ENCODE measurements around the gene ADSS1.

Gene ADSS1

DNA sequence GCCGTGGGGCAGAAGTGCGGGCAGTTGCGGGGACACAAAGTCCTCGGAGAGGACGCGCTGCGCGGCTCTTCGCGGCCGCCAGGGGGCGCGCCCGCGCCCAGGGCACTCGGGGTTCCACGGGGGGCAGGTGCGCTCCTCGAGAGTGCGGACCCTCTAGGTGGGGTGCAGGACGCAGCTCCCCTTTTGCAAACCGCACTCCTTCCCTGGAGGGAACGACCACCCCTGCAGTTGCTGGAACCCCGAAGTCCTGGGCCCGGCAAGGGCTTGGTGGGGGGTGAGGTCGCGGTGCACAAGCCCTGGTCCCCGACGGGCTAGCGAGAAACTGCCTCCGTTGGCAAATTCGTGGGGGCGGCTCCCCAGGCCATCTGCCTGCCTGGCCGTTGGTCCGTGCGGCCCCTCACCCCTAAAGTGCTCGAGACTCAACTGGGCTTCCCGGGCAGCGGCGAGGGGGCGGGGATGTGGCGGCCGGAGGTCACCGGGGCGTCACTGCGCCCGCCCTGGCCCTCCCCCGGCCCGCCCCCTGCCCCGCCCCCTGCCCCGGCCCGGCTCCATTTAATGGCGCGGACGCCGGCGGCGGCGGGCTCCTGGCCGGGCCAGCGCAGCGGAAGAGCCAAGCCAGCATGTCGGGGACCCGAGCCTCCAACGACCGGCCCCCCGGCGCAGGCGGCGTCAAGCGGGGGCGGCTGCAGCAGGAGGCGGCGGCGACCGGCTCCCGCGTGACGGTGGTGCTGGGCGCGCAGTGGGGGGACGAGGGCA lies at the start of gene ADSS1:
Gene ADSS1, plus strand, starts transcription at position 579 of the 756 bp plus-strand sequence. Its CDS starts 42 bp downstream, at position 621.
- peak; percentile 15 to 27 for DNase-seq (ENCODE audit: low read depth in 2 of 2)

DNA sequence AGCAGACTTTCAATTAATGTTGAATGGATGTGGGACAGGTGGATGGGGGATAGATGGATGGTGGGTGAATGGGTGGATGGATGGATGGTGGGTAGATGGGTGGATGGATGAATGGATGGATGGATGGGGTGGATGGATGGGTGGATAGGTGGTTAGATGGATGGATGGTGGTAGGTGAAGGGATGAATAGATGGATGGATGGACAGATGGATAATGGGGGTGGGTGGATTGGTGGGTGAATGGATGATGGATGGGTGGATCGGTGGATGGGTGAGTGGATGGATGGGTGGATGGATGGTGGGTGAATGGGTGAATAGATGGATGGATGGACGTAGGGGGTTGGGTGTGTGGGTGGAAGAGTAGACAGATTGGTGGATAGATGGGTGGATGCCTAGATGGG lies 48.6 kb upstream of the ADSS1 start:
- no peak for DNase-seq (ENCODE audit: low read depth in 2 of 2)

- no peak for DNase-seq (ENCODE audit: low read depth in 2 of 2)
These were observed 47.8 kb upstream of the ADSS1 start for GRCh38 chr14:104676130-104676693.

DNA sequence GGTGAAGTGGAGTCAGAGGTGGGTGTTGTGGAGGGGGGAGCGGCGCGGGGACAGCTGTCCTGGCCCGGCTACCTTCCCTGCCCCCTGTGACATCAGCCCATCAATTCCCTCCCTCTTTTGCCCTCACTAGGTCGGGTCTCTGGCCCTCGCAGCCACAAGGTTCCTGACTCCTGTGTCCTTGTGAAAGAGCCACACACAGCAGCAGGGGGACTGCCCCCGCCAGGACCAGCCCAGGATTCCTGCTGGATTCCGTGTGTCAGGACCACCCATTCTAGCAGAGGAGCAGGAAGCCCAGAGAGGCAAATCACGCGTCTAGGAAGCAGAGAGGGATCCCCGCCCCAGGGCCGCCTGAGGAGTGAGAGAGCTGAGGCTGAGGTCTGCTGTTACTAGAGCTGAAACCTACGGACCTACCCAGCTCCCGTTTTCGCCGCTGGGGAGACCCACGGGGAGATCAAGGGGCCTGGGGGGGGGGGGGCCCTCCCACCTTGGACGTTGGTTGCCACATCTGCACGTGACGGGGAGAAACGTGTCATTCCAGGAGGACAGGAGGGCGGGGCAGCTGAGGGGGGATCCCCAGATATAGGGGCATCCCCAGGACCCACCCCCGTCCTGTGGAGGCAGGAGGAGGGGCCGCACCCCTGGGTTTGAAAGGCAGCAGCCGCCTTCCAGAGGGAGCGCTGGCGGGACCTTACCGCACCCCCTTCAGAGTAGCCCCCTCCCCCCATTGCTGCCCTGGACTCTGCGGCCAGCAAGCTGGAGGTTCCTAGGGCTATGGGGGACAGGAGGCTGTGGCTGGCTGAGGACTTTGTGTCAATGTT lies 47.1 kb upstream of the ADSS1 start:
- DNase-seq (ENCODE audit: low read depth in 2 of 2), result peak in 1 of 2 donors; percentile 18

DNA sequence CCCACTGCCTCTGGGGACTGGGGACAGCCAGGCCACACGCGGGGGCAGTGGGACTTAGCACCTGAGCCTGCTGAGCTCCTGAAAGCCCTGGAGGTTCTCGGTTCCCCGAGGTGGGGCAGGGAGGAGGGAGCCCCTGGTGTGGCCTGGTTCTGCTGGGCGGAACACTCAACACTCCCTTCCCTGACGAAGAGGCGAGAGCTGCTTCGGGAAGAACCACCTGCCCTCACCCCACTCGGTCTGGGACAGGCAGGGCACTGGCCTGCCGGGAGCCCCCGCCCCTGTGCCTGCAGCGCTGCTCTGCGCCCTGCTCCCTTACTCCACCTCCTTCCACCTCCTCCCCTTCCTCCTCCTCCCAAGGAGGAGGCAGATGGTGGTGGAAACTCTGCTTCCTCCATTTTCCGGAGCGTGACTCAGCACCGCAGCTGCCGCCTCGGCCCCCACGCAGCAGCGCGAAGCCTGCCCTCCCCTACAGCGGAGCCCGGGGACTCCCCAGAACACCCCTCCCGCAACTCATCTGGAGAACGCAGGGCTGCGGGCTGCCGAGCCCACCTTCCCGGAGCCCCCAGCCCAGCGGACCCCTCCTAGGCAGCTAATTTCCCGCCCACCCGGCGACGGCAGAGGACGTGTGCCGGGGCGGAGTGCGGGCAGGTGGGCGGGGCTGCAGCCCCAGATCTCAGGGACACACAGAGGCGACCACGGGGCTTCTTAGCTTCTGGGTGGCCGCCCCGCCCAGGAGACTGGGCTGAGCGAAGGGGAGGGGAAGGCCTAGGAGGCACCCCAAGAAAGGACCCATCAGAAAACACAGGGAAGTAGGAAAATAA lies 46.3 kb upstream of the ADSS1 start:
- peak; percentile 66 to 70 for DNase-seq (ENCODE audit: low read depth in 2 of 2)

GRCh38 chr14:104678346-104678745 lies 45.7 kb upstream of the ADSS1 start:
- no peak for DNase-seq (ENCODE audit: low read depth in 2 of 2)

DNA sequence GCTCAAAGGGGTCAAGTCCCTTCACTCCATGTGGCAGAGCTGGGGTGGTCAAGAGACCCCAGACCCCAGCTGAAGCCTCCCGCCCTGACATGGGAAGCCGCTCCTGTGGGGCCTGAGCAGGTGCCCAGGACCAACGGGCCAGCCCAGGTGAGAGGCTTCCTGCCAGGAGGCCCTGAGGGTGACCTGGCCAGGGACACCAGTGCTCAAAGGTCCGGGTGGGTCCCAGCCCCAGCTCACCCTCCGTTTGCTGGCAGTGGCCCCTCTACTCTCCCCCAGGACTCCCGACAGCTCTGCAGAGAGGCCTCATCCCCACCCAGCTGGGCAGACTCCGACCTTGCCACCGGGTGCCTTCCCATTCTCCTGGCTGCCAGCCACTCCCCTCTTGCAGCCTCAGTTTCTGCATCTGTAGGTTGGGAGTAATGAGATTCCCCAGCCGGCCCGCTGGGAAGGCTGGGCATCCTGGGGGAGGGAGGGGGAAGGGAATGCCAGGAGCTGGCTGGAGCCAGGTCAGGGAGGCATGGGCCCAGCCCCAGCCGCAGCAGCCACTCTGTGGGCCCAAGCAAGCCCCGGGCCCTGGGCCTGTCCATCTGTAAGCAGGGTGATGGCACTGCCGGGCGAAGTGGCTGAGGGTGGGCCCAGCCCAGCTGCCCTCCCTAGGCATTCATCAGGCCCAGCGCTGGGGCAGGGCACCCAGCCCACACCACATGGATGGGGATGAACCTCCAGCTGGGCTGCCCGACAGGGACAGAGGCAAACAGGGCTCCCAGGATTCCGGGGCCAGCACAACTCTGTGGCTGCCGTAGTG lies 44.9 kb upstream of the ADSS1 start:
- DNase-seq (ENCODE audit: low read depth in 2 of 2), result no peak

DNA sequence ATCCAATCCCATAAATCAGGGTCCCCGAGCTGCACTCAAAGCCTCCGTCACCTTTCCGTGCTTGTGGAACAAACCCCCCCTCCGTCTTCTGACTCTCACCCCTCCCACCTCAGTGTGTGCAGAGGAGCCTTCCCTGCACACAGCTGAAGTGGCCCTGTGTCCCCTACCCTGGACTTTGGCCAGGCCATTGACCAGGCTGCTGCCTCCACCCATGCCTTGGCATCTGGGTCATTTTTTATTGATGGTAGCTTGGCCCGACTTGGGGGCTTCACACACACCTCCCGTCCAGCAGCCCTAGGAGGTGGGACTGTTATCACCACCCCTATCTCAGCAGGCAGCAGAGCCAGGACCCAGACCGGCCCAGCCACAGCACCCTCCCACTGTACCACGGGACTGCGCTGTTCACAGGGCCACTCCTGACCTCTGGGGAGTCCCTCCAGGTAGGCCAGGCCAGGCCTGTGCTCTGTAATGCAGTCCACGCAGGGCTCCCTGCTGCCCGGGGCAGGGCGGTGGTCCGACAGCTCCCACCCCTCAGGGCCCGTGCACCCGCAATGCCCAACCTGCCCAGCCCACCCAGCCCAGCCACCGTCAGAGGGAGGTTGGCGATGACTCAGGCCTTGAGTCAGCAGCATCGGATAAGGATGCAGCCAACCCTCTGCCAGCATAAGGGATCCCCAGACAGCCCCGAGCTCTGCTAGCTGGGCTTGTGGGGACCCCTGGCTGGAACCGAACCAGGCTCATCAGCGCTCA lies 43.8 kb upstream of the ADSS1 start:
- no peak for DNase-seq (ENCODE audit: low read depth in 2 of 2)

- DNase-seq (ENCODE audit: low read depth in 2 of 2), result no peak
These were observed 43.0 kb upstream of the ADSS1 start for GRCh38 chr14:104680806-104681688.

DNA sequence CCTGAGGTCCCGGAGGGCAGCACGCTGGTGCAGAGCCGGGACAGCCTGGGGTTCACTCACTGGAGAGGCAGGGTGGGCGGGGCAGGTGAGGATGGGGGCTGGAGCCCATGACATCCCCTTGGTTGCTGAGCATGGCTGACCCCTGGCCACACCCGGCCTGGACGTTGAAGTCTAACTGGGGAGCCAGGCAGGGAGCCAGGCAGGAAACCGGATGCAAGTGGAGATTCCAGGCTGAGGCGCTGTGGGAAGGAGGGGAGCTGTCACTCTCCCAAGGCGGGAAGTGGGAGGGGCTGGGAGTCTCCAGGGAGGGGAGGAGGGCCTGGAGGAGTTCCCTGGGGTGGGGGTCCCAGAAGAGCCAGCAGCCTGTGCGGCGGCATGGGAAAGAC lies 42.3 kb upstream of the ADSS1 start:
- DNase-seq (ENCODE audit: low read depth in 2 of 2), result no peak

GRCh38 chr14:104682107-104682593 lies 41.9 kb upstream of the ADSS1 start:
- DNase-seq (ENCODE audit: low read depth in 2 of 2), result no peak

GRCh38 chr14:104683653-104684448 lies 40.2 kb upstream of the ADSS1 start:
- no peak for DNase-seq (ENCODE audit: low read depth in 2 of 2)

GRCh38 chr14:104684449-104684821 lies 39.6 kb upstream of the ADSS1 start:
- DNase-seq (ENCODE audit: low read depth in 2 of 2), result no peak

GRCh38 chr14:104685216-104685997 lies 38.6 kb upstream of the ADSS1 start:
- no peak for DNase-seq (ENCODE audit: low read depth in 2 of 2)

- no peak for DNase-seq (ENCODE audit: low read depth in 2 of 2)
These were observed 37.9 kb upstream of the ADSS1 start for GRCh38 chr14:104685998-104686610.

GRCh38 chr14:104686624-104687517 lies 37.2 kb upstream of the ADSS1 start:
- no peak for DNase-seq (ENCODE audit: low read depth in 2 of 2)

Data from stimulated activated CD8-positive, alpha-beta memory T cell treated with anti-CD3 and anti-CD28 coated beads, Interleukin-15, amount 100 ng/mL, for 4 hours (primary cell).